Hematopoietic multipotent progenitor cell treated with erythropoietin and hydrocortisone succinate and interleukin-3 and kit ligand, for 4 days (in vitro differentiated cells): Measurements from ENCODE around the gene BPIFB6.

Experiments
- DNase-seq: peaks from one replicate; pipeline ENCODE4 v3.0.0-alpha.2; 2015

BPIFB6 gene

GRCh38 chr20:33016581-33017109 lies 14.8 kb upstream of the BPIFB6 start:
- DNase-seq, result no peak

GRCh38 chr20:33017542-33017941 lies 13.9 kb upstream of the BPIFB6 start:
- no peak for DNase-seq

GRCh38 chr20:33018169-33018931 lies 13.1 kb upstream of the BPIFB6 start:
- no peak for DNase-seq

GRCh38 chr20:33019465-33020277 lies 11.8 kb upstream of the BPIFB6 start:
- no peak for DNase-seq

GRCh38 chr20:33020278-33021161 lies 10.9 kb upstream of the BPIFB6 start:
- no peak for DNase-seq

- no peak for DNase-seq
These were observed 9.6 kb upstream of the BPIFB6 start for GRCh38 chr20:33021879-33022278.

- no peak for DNase-seq
These were observed 9.2 kb upstream of the BPIFB6 start for GRCh38 chr20:33022289-33022688.

- DNase-seq, result no peak
These were observed 8.6 kb upstream of the BPIFB6 start for GRCh38 chr20:33022694-33023438.

- no peak for DNase-seq
These were observed 7.8 kb upstream of the BPIFB6 start for GRCh38 chr20:33023439-33024242.

GRCh38 chr20:33024243-33024560 lies 7.2 kb upstream of the BPIFB6 start:
- DNase-seq, result no peak

GRCh38 chr20:33024609-33025317 lies 6.7 kb upstream of the BPIFB6 start:
- no peak for DNase-seq

- DNase-seq, result no peak
These were observed 6.1 kb upstream of the BPIFB6 start for GRCh38 chr20:33025318-33025876.

GRCh38 chr20:33026072-33026778 lies 5.2 kb upstream of the BPIFB6 start:
- no peak for DNase-seq

GRCh38 chr20:33026779-33027759 lies 4.4 kb upstream of the BPIFB6 start:
- DNase-seq, result no peak

GRCh38 chr20:33027769-33028751 lies 3.4 kb upstream of the BPIFB6 start:
- no peak for DNase-seq

- no peak for DNase-seq
These were observed 2.6 kb upstream of the BPIFB6 start for GRCh38 chr20:33028875-33029274.

GRCh38 chr20:33030076-33030475 lies 1.4 kb upstream of the BPIFB6 start:
- DNase-seq, result no peak
